ENCODE results near the gene OR4C13.
"Not testable (repeated sequence)": the region's sequence is repeated elsewhere in the genome, so short reads cannot be mapped to it uniquely, and the experiment has no call there.

The OR4C13 gene

GRCh38 chr11:49952091-49952490 lies at the start of gene OR4C13:
Gene OR4C13 (plus strand): TSS chr11:49952391. CDS start chr11:49952423, 32 bp downstream.
- DNase-seq = no peak

GRCh38 chr11:49911516-49911915 lies 40.7 kb upstream of the OR4C13 start:
- not testable (repeated sequence) for DNase-seq

GRCh38 chr11:49948701-49949100 lies 3.5 kb upstream of the OR4C13 start:
- DNase-seq = not testable (repeated sequence)

GRCh38 chr11:49973439-49973838 lies 21.2 kb downstream of the OR4C13 start:
- DNase-seq = not testable (repeated sequence)

- DNase-seq = not testable (repeated sequence)
Observed at GRCh38 chr11:49982435-49982834, 30.2 kb downstream of the OR4C13 start, which contains the start of gene OR4C12. Gene OR4C12 (minus strand): TSS chr11:49982535. CDS start chr11:49982501, 34 bp downstream.

GRCh38 chr11:49995565-49995964 lies 43.4 kb downstream of the OR4C13 start:
- DNase-seq = peak; percentile 83

Measured in hematopoietic multipotent progenitor cell treated with erythropoietin and hydrocortisone succinate and interleukin-3 and kit ligand, for 8 days (in vitro differentiated cells).